Endothelial cell of umbilical vein (primary cell): ENCODE results near the gene WNT7B. TPM values are rescaled to one million over a fixed set of nuclear protein-coding genes. Genes with fewer than 3 reads are reported as not detected.

Source experiments
- BruUV-seq: library from RNA; stranded (reverse); fragments of 400-500 nt; replicated peaks from 2 replicates; lab custom pipeline; 2021; lab: Mats Ljungman, UMichigan
- CTCF ChIA-PET: fragments of 300-600, 350-600 bp; sonication (Branson Sonifier 250); formaldehyde crosslinking; loops from one replicate; lab custom pipeline; 2021; ENCODE audit warnings: antibody characterized with exemption, inconsistent platforms; lab: Charles Lee
- POLR2A ChIA-PET: fragments of 300-600, 350-600 bp; sonication (Branson Sonifier 250); formaldehyde crosslinking; loops from one replicate; lab custom pipeline; 2021; ENCODE audit warnings: antibody characterized with exemption, inconsistent platforms; lab: Charles Lee
- DNase-seq: peaks from one replicate; pipeline ENCODE4 v3.0.0-alpha.2; 2011; ENCODE audit warnings: low read depth, low spot score
- FAIRE-seq: peaks from 2 replicates; lab custom pipeline; 2011; peaks lifted over from hg19 to GRCh38; lab: Jason Lieb, UNC
- H2AFZ ChIP-seq: 2 replicates; pipeline ENCODE4 v1.6.0; 2012; ENCODE audit warnings: low read depth, low read length, control low read depth, inconsistent platforms
- H3K27ac ChIP-seq: 2 replicates; pipeline ENCODE4 v1.5.1; 2011; ENCODE audit warnings: low read depth, mild to moderate bottlenecking, control low read depth, low read length, moderate library complexity; ENCODE audit not compliant: insufficient read depth
- H3K27me3 ChIP-seq, 2 experiments: 2 replicates each; pipeline versions ENCODE4 v1.6.0 to v1.6.1; 2011; ENCODE audit warnings: low read length in 2 of 2, mixed read lengths in 1 of 2; ENCODE audit not compliant: control insufficient read depth in 2 of 2, insufficient read depth in 2 of 2
- H3K36me3 ChIP-seq, 2 experiments: 2 replicates in 1 of 2; 3 replicates in 1 of 2; pipeline ENCODE4 v1.5.1; 2011; ENCODE audit warnings: low read length in 2 of 2, mild to moderate bottlenecking in 1 of 2, moderate library complexity in 1 of 2; ENCODE audit not compliant: control insufficient read depth in 2 of 2, insufficient read depth in 2 of 2; ENCODE audit errors: extremely low read depth in 1 of 2
- H3K4me1 ChIP-seq: 3 replicates; pipeline ENCODE4 v1.5.1; 2011; ENCODE audit warnings: mild to moderate bottlenecking, low read length; ENCODE audit not compliant: control insufficient read depth, insufficient read depth; ENCODE audit errors: extremely low read depth
- H3K4me2 ChIP-seq: 2 replicates; pipeline ENCODE4 v1.6.1; 2011; ENCODE audit warnings: low read length, control low read depth, mixed read lengths; ENCODE audit not compliant: insufficient read depth
- H3K4me3 ChIP-seq, 3 experiments: fragments of 200-600 bp in 1 of 3; sonication (generic), shearing (Covaris generic) in 1 of 3; replicated peaks in 1 of 3; 2 replicates each; pipeline ENCODE4 v1.5.1; 2011 to 2016; ENCODE audit warnings: control low read depth in 3 of 3, low read length in 3 of 3, mild to moderate bottlenecking in 2 of 3, inconsistent platforms in 1 of 3, low read depth in 1 of 3, moderate library complexity in 1 of 3; ENCODE audit not compliant: insufficient read depth in 1 of 3
- H3K79me2 ChIP-seq: 2 replicates; pipeline ENCODE4 v1.6.0; 2012; ENCODE audit warnings: low read length, inconsistent platforms; ENCODE audit not compliant: control insufficient read depth, insufficient read depth
- H3K9ac ChIP-seq: replicated peaks from 2 replicates; pipeline ENCODE3; 2011; ENCODE audit warnings: low read length, control low read depth; ENCODE audit not compliant: insufficient read depth; ENCODE audit errors: extremely low read depth
- H3K9me1 ChIP-seq: replicated peaks from 3 replicates; pipeline ENCODE4 v1.6.0; 2011; ENCODE audit warnings: mild to moderate bottlenecking, low read length; ENCODE audit not compliant: control insufficient read depth, insufficient read depth; ENCODE audit errors: extremely low read depth
- H3K9me3 ChIP-seq: replicated peaks from 2 replicates; pipeline ENCODE4 v1.5.1; 2012; ENCODE audit warnings: low read length, inconsistent platforms; ENCODE audit not compliant: control insufficient read depth, insufficient read depth
- H4K20me1 ChIP-seq: replicated peaks from 2 replicates; pipeline ENCODE3; 2011; ENCODE audit warnings: mild to moderate bottlenecking, low read length; ENCODE audit not compliant: control insufficient read depth, insufficient read depth; ENCODE audit errors: extremely low read depth
- EZH2 ChIP-seq: IDR thresholded peaks from 2 replicates; pipeline ENCODE4 v1.6.1; 2012; ENCODE audit warnings: borderline replicate concordance, low read depth, mild to moderate bottlenecking, moderate library complexity, low read length, inconsistent platforms; ENCODE audit not compliant: severe bottlenecking
- FOS ChIP-seq: IDR thresholded peaks from 2 replicates; pipeline ENCODE4 v1.6.1; 2011; ENCODE audit warnings: mild to moderate bottlenecking, low read length, moderate library complexity, borderline replicate concordance; ENCODE audit not compliant: insufficient read depth
- GATA2 ChIP-seq: IDR thresholded peaks from 2 replicates; pipeline ENCODE4 v1.7.0; 2011; ENCODE audit warnings: low read depth, mild to moderate bottlenecking, moderate library complexity, mixed read lengths, low read length; ENCODE audit not compliant: insufficient read length, insufficient read depth
- JUN ChIP-seq: IDR thresholded peaks from 2 replicates; pipeline ENCODE4 v1.6.1; 2011; ENCODE audit warnings: borderline replicate concordance, low read depth; ENCODE audit not compliant: insufficient read length, insufficient read depth
- MYC ChIP-seq: IDR thresholded peaks from one replicate; pipeline ENCODE4 v1.6.1; 2011; ENCODE audit warnings: mild to moderate bottlenecking, low read depth, low read length
- POLR2A ChIP-seq: IDR thresholded peaks from 2 replicates; pipeline ENCODE4 v1.6.1; 2012; ENCODE audit warnings: low read depth, mild to moderate bottlenecking, control low read depth, low read length
- POLR2AphosphoS5 ChIP-seq: IDR thresholded peaks from 2 replicates; pipeline ENCODE4 v1.6.1; 2012; ENCODE audit warnings: low read depth, mild to moderate bottlenecking, control low read depth, low read length, moderate library complexity; ENCODE audit not compliant: insufficient read depth
- dilution Hi-C: fragments of 300-500 bp; cut with MboI; formaldehyde crosslinking; loops from one replicate; pipeline ENCODE4 v1.15.0; 2019; ENCODE audit warnings: low sequenced_read_pairs; ENCODE audit not compliant: extremely low pct_ligation_motif_present
- intact Hi-C: fragments of 100-400 bp; cut with micrococcal nuclease; formaldehyde crosslinking; loops from one replicate; pipeline ENCODE4 v1.10.0; 2022
- polyA plus RNA-seq, 4 experiments: library from polyadenylated mRNA; depleted of rRNA in 3 of 4; stranded (reverse) in 3 of 4; unstranded in 1 of 4; fragments of >200 nt; gene quantifications; 2 replicates each; pipeline versions ENCODE4 v1.2.1 to v1.2.3, GENCODE V29; 2011 to 2012; ENCODE audit warnings: missing spikeins in 1 of 4
- total RNA-seq: library from RNA; stranded (reverse); gene quantifications from 2 replicates; pipeline ENCODE4 v1.2.3, GENCODE V29; 2021
- TF ChIP-seq, protein P1 (sequence below), 2 donors: IDR thresholded peaks; 1 replicate in 1 of 2; 2 replicates in 1 of 2; pipeline ENCODE4 v1.5.1; 2011; ENCODE audit warnings: low read length in 2 of 2, mild to moderate bottlenecking in 2 of 2, moderate library complexity in 2 of 2, control low read depth in 1 of 2, inconsistent platforms in 1 of 2, low read depth in 1 of 2; ENCODE audit not compliant: insufficient read depth in 1 of 2; ENCODE audit errors: extremely low read depth in 1 of 2
- TF ChIP-seq, protein P2 (sequence below): IDR thresholded peaks from 2 replicates; pipeline ENCODE4 v1.6.1; 2011; ENCODE audit not compliant: insufficient read depth, insufficient read length

The WNT7B gene
- total and polyA plus RNA-seq, 2 donors (not counting 3 experiments of a cell fraction or from before 2014, with no cell fraction given): not detected

DNA sequence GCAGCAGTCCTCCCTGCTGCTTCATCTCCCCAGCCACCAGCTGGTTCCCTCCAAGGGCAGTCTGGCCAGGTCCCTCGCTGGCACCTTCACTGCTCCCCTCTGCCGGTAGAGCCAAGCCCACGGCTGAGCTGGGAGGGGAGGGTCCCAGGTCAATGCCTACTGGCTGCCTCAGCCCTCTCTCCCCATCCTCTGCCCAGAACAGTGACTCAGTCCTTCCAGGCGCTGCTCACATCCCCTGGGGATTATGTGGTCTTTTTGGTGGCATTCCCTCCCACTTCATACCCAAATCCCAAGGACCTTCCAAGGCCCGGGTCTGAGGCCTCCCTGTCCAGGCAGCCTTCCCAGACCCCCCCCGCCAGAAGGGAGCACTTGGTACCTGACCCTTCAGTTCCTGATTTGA, 44.9 kb downstream of the WNT7B start:
- Histone ChIP-seq H3K4me2 (no peak overlapping the region), H4K20me1 (no peaks in the 10 kb centered on the region), H3K4me1 (no peaks in the 10 kb centered on the region), H2AFZ (no peak overlapping the region), H3K9me1 (no peaks in the 10 kb centered on the region), H3K79me2 (no peaks in the 10 kb centered on the region), H3K9ac (no peak overlapping the region), H3K27ac (no peak overlapping the region), H3K27me3 (no peaks in the 10 kb centered on the region), H3K9me3 (no peaks in the 10 kb centered on the region), H3K36me3 (no peaks in the 10 kb centered on the region), H3K4me3 (no peak overlapping the region)
- BruUV-seq: no TSS peak
- ChIA-PET POLR2A (no interaction called here), CTCF (no interaction called here)
- DNase-seq: no peak
- TF ChIP-seq GATA2 (no peak), EZH2 (no peak), POLR2AphosphoS5 (no peak), FOS (no peak), POLR2A (no peak), JUN (no peak), MYC (no peak)
- TF ChIP-seq, protein P1, sequence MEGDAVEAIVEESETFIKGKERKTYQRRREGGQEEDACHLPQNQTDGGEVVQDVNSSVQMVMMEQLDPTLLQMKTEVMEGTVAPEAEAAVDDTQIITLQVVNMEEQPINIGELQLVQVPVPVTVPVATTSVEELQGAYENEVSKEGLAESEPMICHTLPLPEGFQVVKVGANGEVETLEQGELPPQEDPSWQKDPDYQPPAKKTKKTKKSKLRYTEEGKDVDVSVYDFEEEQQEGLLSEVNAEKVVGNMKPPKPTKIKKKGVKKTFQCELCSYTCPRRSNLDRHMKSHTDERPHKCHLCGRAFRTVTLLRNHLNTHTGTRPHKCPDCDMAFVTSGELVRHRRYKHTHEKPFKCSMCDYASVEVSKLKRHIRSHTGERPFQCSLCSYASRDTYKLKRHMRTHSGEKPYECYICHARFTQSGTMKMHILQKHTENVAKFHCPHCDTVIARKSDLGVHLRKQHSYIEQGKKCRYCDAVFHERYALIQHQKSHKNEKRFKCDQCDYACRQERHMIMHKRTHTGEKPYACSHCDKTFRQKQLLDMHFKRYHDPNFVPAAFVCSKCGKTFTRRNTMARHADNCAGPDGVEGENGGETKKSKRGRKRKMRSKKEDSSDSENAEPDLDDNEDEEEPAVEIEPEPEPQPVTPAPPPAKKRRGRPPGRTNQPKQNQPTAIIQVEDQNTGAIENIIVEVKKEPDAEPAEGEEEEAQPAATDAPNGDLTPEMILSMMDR (IDR thresholded peaks at IDR 0.05; ENCODE audit: extremely low read depth in 1 of 2, insufficient read depth in 1 of 2, low read depth in 1 of 2, low read length in 2 of 2): no peak
- TF ChIP-seq, protein P2, sequence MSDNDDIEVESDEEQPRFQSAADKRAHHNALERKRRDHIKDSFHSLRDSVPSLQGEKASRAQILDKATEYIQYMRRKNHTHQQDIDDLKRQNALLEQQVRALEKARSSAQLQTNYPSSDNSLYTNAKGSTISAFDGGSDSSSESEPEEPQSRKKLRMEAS: no peak
- dilution Hi-C loops (no loop called here), intact Hi-C loops (no loop called here)
- FAIRE-seq: no peak
